ENCODE measurements around the gene SLC39A6.

Gene SLC39A6

GRCh38 chr18:36139245-36139644, 10.1 kb upstream of the SLC39A6 start:
- H3K4me1 ChIP-seq (ENCODE audit: control insufficient read depth in 2 of 2, insufficient read depth in 2 of 2, low read length in 2 of 2): no peaks in the 10 kb centered on the region
- H3K4me3 ChIP-seq (ENCODE audit: low read length in 2 of 2): no peak overlapping the region
- no peaks in the 10 kb centered on the region for H3K9me3 ChIP-seq (ENCODE audit: control insufficient read depth in 2 of 2, low read length in 2 of 2)
- H3K9ac ChIP-seq (ENCODE audit: low read depth in 1 of 2, low read length in 2 of 2): no peak overlapping the region
- H3K27me3 ChIP-seq (ENCODE audit: control insufficient read depth in 2 of 2, insufficient read depth in 2 of 2, low read length in 2 of 2): no peaks in the 10 kb centered on the region
- peaks cover 36 to 51% of the 10 kb centered on the region in 2 donors for H3K36me3 ChIP-seq (ENCODE audit: control insufficient read depth in 2 of 2, insufficient read depth in 2 of 2, low read length in 2 of 2)
- H3K27ac ChIP-seq (ENCODE audit: low read depth in 2 of 2, low read length in 2 of 2): no peak overlapping the region

DNA sequence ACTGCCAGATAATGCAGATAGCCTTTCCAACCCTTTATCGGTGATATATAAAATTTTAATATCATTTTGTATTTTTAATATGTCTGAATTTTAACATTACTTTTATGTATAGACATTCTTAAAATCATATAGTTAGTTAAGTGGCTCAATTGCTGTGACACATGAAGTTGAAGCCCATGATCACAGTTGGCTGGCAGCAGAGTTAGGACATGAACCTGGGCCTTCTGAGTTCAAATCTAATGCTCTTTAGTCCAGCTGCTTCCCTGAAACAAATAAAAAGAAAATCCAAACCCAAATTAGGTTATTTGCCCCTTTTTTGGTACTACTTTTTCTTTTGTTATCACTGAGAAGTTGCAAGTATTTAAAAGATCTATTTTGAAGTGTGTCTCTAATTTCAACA, 6.1 kb upstream of the SLC39A6 start:
- Histone ChIP-seq H3K36me3 (ENCODE audit: control insufficient read depth in 2 of 2, insufficient read depth in 2 of 2, low read length in 2 of 2) (peaks cover 22 to 30% of the 10 kb centered on the region in 2 donors), H3K9me3 (ENCODE audit: control insufficient read depth in 2 of 2, low read length in 2 of 2) (no peaks in the 10 kb centered on the region), H3K9ac (ENCODE audit: low read depth in 1 of 2, low read length in 2 of 2) (no peak overlapping the region), H3K27ac (ENCODE audit: low read depth in 2 of 2, low read length in 2 of 2) (no peak overlapping the region), H3K27me3 (ENCODE audit: control insufficient read depth in 2 of 2, insufficient read depth in 2 of 2, low read length in 2 of 2) (no peaks in the 10 kb centered on the region), H3K4me3 (ENCODE audit: low read length in 2 of 2) (no peak overlapping the region), H3K4me1 (ENCODE audit: control insufficient read depth in 2 of 2, insufficient read depth in 2 of 2, low read length in 2 of 2) (peaks cover 5 to 11% of the 10 kb centered on the region in 2 donors)

DNA sequence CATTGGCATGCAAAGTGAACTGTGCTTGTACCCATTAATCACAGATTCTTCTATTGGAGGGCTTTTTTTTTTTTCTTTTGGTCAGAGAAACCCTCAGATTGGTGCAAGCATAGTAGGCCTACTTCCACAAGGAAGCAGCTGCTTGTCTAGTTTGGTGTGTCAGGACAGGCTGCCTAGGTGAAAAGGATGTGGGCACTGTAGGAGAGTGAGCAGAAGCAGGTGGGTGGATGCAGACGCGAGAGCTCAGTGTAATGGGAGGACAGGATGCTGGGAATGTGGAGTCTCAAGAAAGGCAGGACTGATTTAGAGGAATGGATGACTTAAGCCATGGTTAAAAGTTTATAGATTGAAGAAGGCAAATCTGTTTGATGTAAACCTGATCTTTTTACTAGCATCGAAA, 3.6 kb upstream of the SLC39A6 start:
- H3K27ac ChIP-seq (ENCODE audit: low read depth in 2 of 2, low read length in 2 of 2): no peak overlapping the region
- peaks cover 5 to 15% of the 10 kb centered on the region in 2 donors for H3K4me1 ChIP-seq (ENCODE audit: control insufficient read depth in 2 of 2, insufficient read depth in 2 of 2, low read length in 2 of 2)
- H3K36me3 ChIP-seq (ENCODE audit: control insufficient read depth in 2 of 2, insufficient read depth in 2 of 2, low read length in 2 of 2): peaks cover 12 to 14% of the 10 kb centered on the region in 2 donors
- H3K9me3 ChIP-seq (ENCODE audit: control insufficient read depth in 2 of 2, low read length in 2 of 2): no peaks in the 10 kb centered on the region
- no peaks in the 10 kb centered on the region for H3K27me3 ChIP-seq (ENCODE audit: control insufficient read depth in 2 of 2, insufficient read depth in 2 of 2, low read length in 2 of 2)
- H3K4me3 ChIP-seq (ENCODE audit: low read length in 2 of 2): no peak overlapping the region
- no peak overlapping the region for H3K9ac ChIP-seq (ENCODE audit: low read depth in 1 of 2, low read length in 2 of 2)

- Histone ChIP-seq H3K4me1 (ENCODE audit: control insufficient read depth in 2 of 2, insufficient read depth in 2 of 2, low read length in 2 of 2) (peaks cover 5 to 15% of the 10 kb centered on the region in 2 donors), H3K27ac (ENCODE audit: low read depth in 2 of 2, low read length in 2 of 2) (no peak overlapping the region), H3K27me3 (ENCODE audit: control insufficient read depth in 2 of 2, insufficient read depth in 2 of 2, low read length in 2 of 2) (no peaks in the 10 kb centered on the region), H3K9me3 (ENCODE audit: control insufficient read depth in 2 of 2, low read length in 2 of 2) (no peaks in the 10 kb centered on the region), H3K36me3 (ENCODE audit: control insufficient read depth in 2 of 2, insufficient read depth in 2 of 2, low read length in 2 of 2) (peaks cover 6 to 7% of the 10 kb centered on the region in 2 donors), H3K9ac (ENCODE audit: low read depth in 1 of 2, low read length in 2 of 2) (no peak overlapping the region), H3K4me3 (ENCODE audit: low read length in 2 of 2) (no peak overlapping the region)
These were observed 2.7 kb upstream of the SLC39A6 start for GRCh38 chr18:36131692-36132483.

DNA sequence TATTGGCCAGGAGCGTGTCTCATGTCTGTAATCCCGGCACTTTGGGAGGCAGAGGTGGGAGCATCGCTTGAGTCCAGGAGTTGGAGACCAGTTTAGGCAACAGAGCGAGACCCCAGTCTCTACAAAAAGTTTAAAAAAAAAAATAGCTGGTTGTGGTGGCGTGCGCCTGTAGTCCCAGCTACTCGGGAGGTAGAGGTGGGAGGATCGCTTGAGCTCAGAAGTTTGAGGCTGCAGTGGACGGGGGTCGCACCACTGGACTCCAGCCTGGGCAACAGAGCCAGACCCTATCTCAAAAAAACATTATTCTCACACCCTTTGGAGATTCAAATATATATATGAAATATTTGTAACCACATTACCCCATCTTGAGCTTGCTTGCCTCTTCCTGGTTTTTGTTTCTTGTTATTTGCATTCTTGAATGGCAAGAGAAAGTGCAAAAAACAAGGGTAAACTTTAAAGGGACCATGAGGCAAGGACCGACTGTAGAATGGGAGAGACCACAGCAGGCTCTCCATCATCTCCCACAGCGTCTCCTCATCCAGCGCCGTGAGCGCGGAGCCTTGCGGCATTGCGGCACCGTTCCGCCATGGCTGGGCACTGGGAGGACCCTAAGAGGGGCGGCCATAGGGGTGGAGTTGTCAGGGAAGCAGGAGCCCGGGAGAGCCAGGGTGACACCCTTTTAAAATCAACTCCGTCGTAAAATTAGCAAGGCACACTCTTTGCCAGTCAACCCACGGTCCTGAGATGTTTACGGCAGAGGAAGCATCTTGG, 1.9 kb upstream of the SLC39A6 start:
- peak overlapping the region in 1 of 2 donors; percentile 98 for H3K9ac ChIP-seq (ENCODE audit: low read depth in 1 of 2, low read length in 2 of 2)
- no peaks in the 10 kb centered on the region for H3K9me3 ChIP-seq (ENCODE audit: control insufficient read depth in 2 of 2, low read length in 2 of 2)

DNA sequence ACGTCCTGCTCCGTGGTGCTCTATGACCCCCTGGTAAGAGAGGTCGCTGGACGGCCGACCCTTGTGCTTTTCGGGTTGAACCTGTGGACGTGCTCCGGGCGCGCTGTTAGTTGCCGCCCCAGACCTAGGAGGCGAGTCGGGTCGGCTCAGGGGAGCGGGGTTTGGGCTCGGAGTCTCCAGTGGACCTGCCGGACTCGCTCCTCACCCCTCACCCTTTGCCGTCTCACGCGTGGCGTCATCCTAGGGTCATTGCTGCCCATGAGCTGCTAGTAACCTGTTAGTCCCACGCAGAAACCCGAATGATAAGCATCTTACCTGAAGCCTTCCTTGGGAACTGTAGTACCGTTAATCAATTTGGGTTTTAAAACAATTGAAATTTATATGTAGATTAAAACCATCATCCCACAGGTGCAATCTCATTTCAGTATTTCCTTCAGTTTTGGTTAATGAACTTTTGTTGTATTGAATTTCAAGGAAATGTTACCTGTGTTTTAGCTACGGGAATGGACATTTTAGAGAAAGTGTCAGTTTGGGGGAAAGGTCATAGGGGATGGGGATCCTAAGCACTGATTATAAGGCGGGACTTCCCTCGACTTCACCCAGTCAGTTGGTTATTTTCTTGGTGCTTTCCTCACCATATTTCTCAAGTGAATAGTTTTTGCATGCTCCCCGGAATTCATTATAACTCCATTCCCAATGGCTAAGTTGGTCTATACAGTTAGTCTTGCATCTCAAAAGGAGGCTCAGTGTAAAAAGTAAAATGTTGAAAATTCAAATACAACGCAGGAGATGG, 1.1 kb upstream of the SLC39A6 start:
- H3K27ac ChIP-seq (ENCODE audit: low read depth in 2 of 2, low read length in 2 of 2): peak overlapping the region; percentile 100
- peak overlapping the region; percentile 94 to 98 for H3K9ac ChIP-seq (ENCODE audit: low read depth in 1 of 2, low read length in 2 of 2)
- H3K4me1 ChIP-seq (ENCODE audit: control insufficient read depth in 2 of 2, insufficient read depth in 2 of 2, low read length in 2 of 2): peaks cover 5 to 15% of the 10 kb centered on the region in 2 donors
- H3K9me3 ChIP-seq (ENCODE audit: control insufficient read depth in 2 of 2, low read length in 2 of 2): no peaks in the 10 kb centered on the region
- peak overlapping the region; percentile 95 to 99 for H3K4me3 ChIP-seq (ENCODE audit: low read length in 2 of 2)
- H3K36me3 ChIP-seq (ENCODE audit: control insufficient read depth in 2 of 2, insufficient read depth in 2 of 2, low read length in 2 of 2): peaks cover 0 to 3% of the 10 kb centered on the region in 2 donors
- no peaks in the 10 kb centered on the region for H3K27me3 ChIP-seq (ENCODE audit: control insufficient read depth in 2 of 2, insufficient read depth in 2 of 2, low read length in 2 of 2)

More for the DNA sequence above, 1.9 kb upstream of the SLC39A6 start:
- Histone ChIP-seq H3K27me3 (ENCODE audit: control insufficient read depth in 2 of 2, insufficient read depth in 2 of 2, low read length in 2 of 2) (no peaks in the 10 kb centered on the region), H3K36me3 (ENCODE audit: control insufficient read depth in 2 of 2, insufficient read depth in 2 of 2, low read length in 2 of 2) (peaks cover 0 to 3% of the 10 kb centered on the region in 2 donors), H3K4me3 (ENCODE audit: low read length in 2 of 2) (peak overlapping the region in 1 of 2 donors; percentile 99), H3K4me1 (ENCODE audit: control insufficient read depth in 2 of 2, insufficient read depth in 2 of 2, low read length in 2 of 2) (peaks cover 5 to 15% of the 10 kb centered on the region in 2 donors), H3K27ac (ENCODE audit: low read depth in 2 of 2, low read length in 2 of 2) (no peak overlapping the region)

DNA sequence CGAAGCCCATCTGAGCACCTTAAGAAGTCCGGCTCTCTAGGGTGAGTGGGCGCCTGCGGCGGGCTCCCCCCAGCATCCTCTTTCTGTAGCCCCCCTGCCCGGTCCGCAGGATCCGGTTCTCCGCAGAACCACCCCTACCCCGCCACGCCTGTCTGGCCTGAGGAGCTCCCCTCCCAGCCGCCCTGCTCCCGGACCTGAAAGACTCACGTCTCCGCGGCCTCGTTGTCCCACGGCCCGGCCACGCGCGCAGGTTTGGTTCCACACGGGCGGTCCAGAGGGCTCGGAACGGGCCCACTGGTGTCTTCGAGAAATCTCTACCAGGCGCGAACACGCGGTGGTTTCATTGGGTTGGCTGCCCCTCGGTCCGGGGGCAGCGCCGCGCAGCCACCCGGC, 237 bp downstream of the SLC39A6 start:
- Histone ChIP-seq H3K27me3 (ENCODE audit: control insufficient read depth in 2 of 2, insufficient read depth in 2 of 2, low read length in 2 of 2) (no peaks in the 10 kb centered on the region), H3K4me3 (ENCODE audit: low read length in 2 of 2) (peak overlapping the region; percentile 95 to 99), H3K9ac (ENCODE audit: low read depth in 1 of 2, low read length in 2 of 2) (peak overlapping the region; percentile 94 to 98), H3K36me3 (ENCODE audit: control insufficient read depth in 2 of 2, insufficient read depth in 2 of 2, low read length in 2 of 2) (peaks cover 0 to 6% of the 10 kb centered on the region in 2 donors), H3K9me3 (ENCODE audit: control insufficient read depth in 2 of 2, low read length in 2 of 2) (no peaks in the 10 kb centered on the region), H3K27ac (ENCODE audit: low read depth in 2 of 2, low read length in 2 of 2) (peak overlapping the region; percentile 100), H3K4me1 (ENCODE audit: control insufficient read depth in 2 of 2, insufficient read depth in 2 of 2, low read length in 2 of 2) (peaks cover 5 to 15% of the 10 kb centered on the region in 2 donors)

- Histone ChIP-seq H3K9ac (ENCODE audit: low read depth in 1 of 2, low read length in 2 of 2) (peak overlapping the region; percentile 94 to 98), H3K4me1 (ENCODE audit: control insufficient read depth in 2 of 2, insufficient read depth in 2 of 2, low read length in 2 of 2) (peaks cover 5 to 15% of the 10 kb centered on the region in 2 donors), H3K27ac (ENCODE audit: low read depth in 2 of 2, low read length in 2 of 2) (no peak overlapping the region)
These were observed 640 bp downstream of the SLC39A6 start for GRCh38 chr18:36128530-36128870.

DNA sequence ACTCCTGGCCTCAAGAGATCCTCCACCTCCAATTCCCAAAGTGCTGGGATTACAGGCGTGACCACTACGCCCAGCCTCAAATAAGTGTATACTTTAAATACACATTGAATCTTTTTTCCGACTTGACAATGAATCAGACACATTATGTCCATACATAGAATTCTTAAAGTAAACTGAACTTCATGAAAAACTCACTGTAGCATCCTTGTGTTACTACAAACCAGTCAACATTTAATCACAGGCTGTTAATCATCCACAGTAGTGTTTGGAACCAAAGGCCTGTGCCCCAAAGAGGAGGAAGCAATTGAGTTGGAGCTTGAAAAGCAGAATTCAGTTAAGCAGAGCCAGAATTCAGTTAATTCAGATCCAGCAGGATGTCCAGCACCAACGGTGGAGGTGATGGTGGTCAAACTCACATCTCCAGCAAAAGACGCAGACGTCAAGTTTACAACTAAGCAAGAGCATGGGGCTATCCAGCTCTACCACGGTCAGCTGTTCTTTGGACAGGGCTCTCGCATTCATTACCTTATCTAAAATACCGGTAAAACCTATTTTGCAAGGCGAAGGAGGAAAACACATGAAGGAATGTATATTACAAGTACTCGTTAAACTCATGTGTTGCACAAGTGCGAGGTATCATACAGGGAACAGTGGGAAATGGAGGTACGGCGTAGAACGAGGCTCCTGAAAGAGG, 1.2 kb downstream of the SLC39A6 start:
- Histone ChIP-seq H3K4me3 (ENCODE audit: low read length in 2 of 2) (peak overlapping the region; percentile 95 to 99), H3K27ac (ENCODE audit: low read depth in 2 of 2, low read length in 2 of 2) (no peak overlapping the region), H3K4me1 (ENCODE audit: control insufficient read depth in 2 of 2, insufficient read depth in 2 of 2, low read length in 2 of 2) (peaks cover 5 to 15% of the 10 kb centered on the region in 2 donors), H3K36me3 (ENCODE audit: control insufficient read depth in 2 of 2, insufficient read depth in 2 of 2, low read length in 2 of 2) (peaks cover 0 to 9% of the 10 kb centered on the region in 2 donors), H3K9ac (ENCODE audit: low read depth in 1 of 2, low read length in 2 of 2) (no peak overlapping the region), H3K9me3 (ENCODE audit: control insufficient read depth in 2 of 2, low read length in 2 of 2) (no peaks in the 10 kb centered on the region), H3K27me3 (ENCODE audit: control insufficient read depth in 2 of 2, insufficient read depth in 2 of 2, low read length in 2 of 2) (no peaks in the 10 kb centered on the region)

More at GRCh38 chr18:36128530-36128870, 640 bp downstream of the SLC39A6 start:
- Histone ChIP-seq H3K27me3 (ENCODE audit: control insufficient read depth in 2 of 2, insufficient read depth in 2 of 2, low read length in 2 of 2) (no peaks in the 10 kb centered on the region), H3K36me3 (ENCODE audit: control insufficient read depth in 2 of 2, insufficient read depth in 2 of 2, low read length in 2 of 2) (peaks cover 0 to 9% of the 10 kb centered on the region in 2 donors), H3K4me3 (ENCODE audit: low read length in 2 of 2) (peak overlapping the region; percentile 95 to 99), H3K9me3 (ENCODE audit: control insufficient read depth in 2 of 2, low read length in 2 of 2) (no peaks in the 10 kb centered on the region)

All from mucosa of rectum (tissue), 2 donors.